SU-DHL-6 (cell line): ENCODE results near the gene CCDC9.
"Not testable (repeated sequence)": the region's sequence is repeated elsewhere in the genome, so short reads cannot be mapped to it uniquely, and the experiment has no call there.

Experiments used
- CTCF ChIP-seq: fragments of 200-600 bp; sonication (generic); IDR thresholded peaks from one replicate; pipeline ENCODE4 v1.5.1; 2017; ENCODE audit warnings: antibody characterized with exemption, mild to moderate bottlenecking, low read length, moderate library complexity; ENCODE audit not compliant: insufficient read depth, poor library complexity, severe bottlenecking
- EZH2phosphoT487 ChIP-seq: fragments of 200-600 bp; sonication (generic), shearing (Covaris generic); conservative IDR thresholded peaks from 2 replicates; pipeline ENCODE4 v1.6.1; 2018; ENCODE audit warnings: mild to moderate bottlenecking, antibody characterized with exemption, low read length, moderate library complexity, mixed read lengths

- TF ChIP-seq EZH2phosphoT487, CTCF: not testable (repeated sequence)
These were observed 3.3 kb upstream of the CCDC9 start for GRCh38 chr19:47253016-47253415.
